Heart left ventricle (tissue), 16 donors: ENCODE measurements around the gene MYL6B. TPM values are rescaled to one million over a fixed set of nuclear protein-coding genes. Genes with fewer than 3 reads are reported as not detected.
"Not testable (repeated sequence)": the region's sequence is repeated elsewhere in the genome, so short reads cannot be mapped to it uniquely, and the experiment has no call there.

Experiments
- ATAC-seq, 4 donors: fragments of 200-7000 bp; cut with Tn5 transposase; one replicate each; pipeline ENCODE4 v1.9.1; 2020 to 2022; ENCODE audit warnings: moderate library complexity in 4 of 4, mild to moderate bottlenecking in 3 of 4, moderate number of reproducible peaks in 1 of 4
- DNase-seq, 5 donors: peaks; one replicate each; pipeline ENCODE4 v3.0.0-alpha.2; 2020
- H3K27ac ChIP-seq, 12 donors: fragments of 200-600 bp; sonication (generic) in 4 of 12; one replicate each; pipeline versions ENCODE4 v1.5.0 to v1.8.0; 2016 to 2022; ENCODE audit warnings: mild to moderate bottlenecking in 2 of 12
- H3K27me3 ChIP-seq, 9 donors: fragments of 200-600 bp; sonication (generic) in 2 of 9; one replicate each; pipeline versions ENCODE4 v1.5.1 to v1.8.0; 2016 to 2022; ENCODE audit warnings: mild to moderate bottlenecking in 3 of 9
- H3K36me3 ChIP-seq, 9 donors: fragments of 200-600 bp; sonication (generic) in 2 of 9; one replicate each; pipeline versions ENCODE4 v1.5.0 to v1.8.0; 2018 to 2022; ENCODE audit warnings: mild to moderate bottlenecking in 2 of 9
- H3K4me1 ChIP-seq, 12 donors: fragments of 200-600 bp; sonication (generic) in 4 of 12; one replicate each; pipeline versions ENCODE4 v1.5.0 to v1.8.0; 2016 to 2022; ENCODE audit warnings: mild to moderate bottlenecking in 3 of 12
- H3K4me3 ChIP-seq, 12 donors: fragments of 200-600 bp; sonication (generic) in 4 of 12; one replicate each; pipeline versions ENCODE4 v1.5.0 to v1.8.0; 2017 to 2022; ENCODE audit warnings: mild to moderate bottlenecking in 9 of 12, moderate library complexity in 4 of 12
- H3K9me3 ChIP-seq, 12 donors: fragments of 200-600 bp; sonication (generic) in 4 of 12; one replicate each; pipeline versions ENCODE4 v1.5.0 to v1.8.0; 2016 to 2022; ENCODE audit warnings: mild to moderate bottlenecking in 1 of 12
- CTCF ChIP-seq, 12 donors: fragments of 200-600 bp; sonication (generic) in 4 of 12; IDR thresholded peaks; one replicate each; pipeline versions ENCODE4 v1.5.0 to v1.8.0; 2018 to 2022; ENCODE audit warnings: antibody characterized with exemption in 12 of 12, mild to moderate bottlenecking in 5 of 12
- POLR2A ChIP-seq, 2 donors: fragments of 450-650 bp; IDR thresholded peaks; one replicate each; pipeline ENCODE4 v1.6.1; 2017; ENCODE audit warnings: antibody characterized with exemption in 2 of 2, mild to moderate bottlenecking in 2 of 2, moderate library complexity in 2 of 2
- WGBS, 4 donors: extraction: QIAGEN DNeasy Blood & Tissue Kit in 2 of 4; methylation state at CpG; one replicate each; pipeline versions ENCODE4 v1.1.5 to v1.1.7; 2013 to 2018; 5-methylcytosine and 5-hydroxymethylcytosine counted together
- intact Hi-C, 10 donors: fragments of 100-400 bp; cut with DNase I; formaldehyde crosslinking; loops; one replicate each; pipeline versions ENCODE4 v1.11.1 to v1.14.2; 2022
- polyA plus RNA-seq, 2 donors: library from polyadenylated mRNA; stranded (reverse); fragments of 200-250 nt; gene quantifications; one replicate each; pipeline ENCODE4 v1.2.3, GENCODE V29; 2013
- total RNA-seq, 9 donors: library from RNA; depleted of rRNA in 2 of 9; stranded (reverse); fragments of >200 nt in 2 of 9; fragmentation: NEBNext Ultra II Directional in 3 of 9; extraction: Animal tissue kit (Norgen Biotek cat#: 25700) in 3 of 9; gene quantifications; one replicate each; pipeline versions ENCODE4 v1.1.0 to v1.2.4, GENCODE V29; 2016 to 2023
- donor health status: ischemic (EF 13 %, LVEDD 7.1; RV severe dilation, severe dysfunction).
- donor health status: healthy with polysubstance abuse.
- donor health status: DM: no; HTN: yes; CAD: no.
- donor health status: DM: no; HTN: no; CAD: no.
- donor health status: ischemic (EF 25% LVEDD 6.9; RV normal size, moderate dysfunction).
- donor health status: ischemic (EF 25% LVEDD 5.7; RV mildly dilated, moderate dysfunction).
- donor health status: healthy.
- donor health status: DM: yes; HTN: yes; CAD: no.
- donor health status: ischemic (EF 35%, LVEDD 5.7; RV mildly dilated, moderate dysfunction).
- donor health status: nonischemic (EF 11% LVEDD 7.7; RV severe dilation, severe dysfunction).
- donor health status: DM: yes; HTN: yes; CAD: no.
- donor health status: PGD.
- donor health status: ischemic (EF 29% LVEDD 5.4; RV normal size, mild dysfunction).
- donor health status: nonischemic (EF 23%, LVEDD 6.1; RV moderate dilation, normal function).

Gene MYL6B
- total and polyA plus RNA-seq, 11 donors, result 27.5 to 65.9 (median 41.1) TPM

- TF ChIP-seq CTCF (IDR thresholded peaks at IDR 0.05) (no peak), POLR2A (IDR thresholded peaks at IDR 0.05) (peak; percentile 80 to 96)
- WGBS, 4 donors, result 0 to 1% (median 0%) methylated on average over 30 to 34 of the region's 34 CpGs
- peak; percentile 77 to 83 (median 80) for ATAC-seq
- peak; percentile 94 to 96 (median 95) for DNase-seq
- Histone ChIP-seq H3K4me3 (peak within 1 kb of the TSS; percentile 58 to 95 (median 78)), H3K9me3 (no peaks in the 10 kb centered on the region), H3K27me3 (no peaks in the 10 kb centered on the region), H3K4me1 (peaks cover 0 to 38% (median 24%) of the 10 kb centered on the region in 12 donors), H3K36me3 (peaks cover 0 to 46% (median 35%) of the 10 kb centered on the region in 9 donors), H3K27ac (peak within 1 kb of the TSS; percentile 72 to 98 (median 93))
- intact Hi-C loops, result loop anchor here in 4 of 10 donors (1.0 to 10.0 kb wide), 6 partner anchors 12 to 201 kb away; partner anchors contain the start of genes MYL6 (in 3 of the 4), RPS26 (in 2 of the 4), SUOX (in 2 of the 4) and CNPY2 (in 1 of the 4)
Observed at GRCh38 chr12:56116267-56117081, 35.9 kb upstream of the MYL6B start, which contains the start of gene RPL41. TSS of gene RPL41 (plus strand) at chr12:56116633.

- not testable (repeated sequence) for ATAC-seq, H3K27me3 ChIP-seq, DNase-seq, H3K9me3 ChIP-seq
- intact Hi-C loops, result loop anchor here in 4 of 10 donors (5.0 to 10.0 kb wide), 5 partner anchors 40 to 200 kb away; partner anchors contain the start of genes MYL6 (in 3 of the 4), RPS26 (in 2 of the 4), SUOX (in 2 of the 4) and CNPY2 (in 1 of the 4)
- peaks cover 0 to 46% (median 34%) of the 10 kb centered on the region in 9 donors for H3K36me3 ChIP-seq
- peak overlapping the region; percentile 58 to 95 (median 78) for H3K4me3 ChIP-seq
- peak overlapping the region; percentile 72 to 98 (median 93) for H3K27ac ChIP-seq
- 3 to 7% (median 5%) methylated on average over 12 to 16 of the region's 16 CpGs for WGBS, 4 donors
- peaks cover 0 to 45% (median 25%) of the 10 kb centered on the region in 12 donors for H3K4me1 ChIP-seq
Observed at GRCh38 chr12:56117082-56117706, 35.2 kb upstream of the MYL6B start.

- Histone ChIP-seq H3K4me1 (peaks cover 0 to 53% (median 25%) of the 10 kb centered on the region in 12 donors), H3K36me3 (peaks cover 0 to 46% (median 26%) of the 10 kb centered on the region in 9 donors), H3K9me3 (no peaks in the 10 kb centered on the region), H3K27ac (peak within 1 kb of the TSS; percentile 72 to 98 (median 94)), H3K27me3 (no peaks in the 10 kb centered on the region), H3K4me3 (peak within 1 kb of the TSS; percentile 65 to 95 (median 78))
- WGBS, 4 donors, result 1% methylated on average over 39 to 61 of the region's 61 CpGs
- TF ChIP-seq POLR2A (IDR thresholded peaks at IDR 0.05), result peak in 1 of 2 donors; percentile 89
- peak in 11 of 12 donors; percentile 24 to 80 (median 57) for TF ChIP-seq CTCF (IDR thresholded peaks at IDR 0.05)
- intact Hi-C loops, result loop anchor here (1.0 to 10.0 kb wide), 11 partner anchors 39 to 199 kb away; partner anchors contain the start of genes MYL6 (in 6 of the 10), SMARCC2 (in 6 of the 10), NABP2 (in 4 of the 10) and RPS26 (in 2 of the 10)
- DNase-seq (peak; percentile 96 to 99 (median 97)), ATAC-seq (peak; percentile 86 to 92 (median 87))
Observed at GRCh38 chr12:56117778-56118687, 34.4 kb upstream of the MYL6B start, which contains the start of gene ZC3H10. TSS of gene ZC3H10 (plus strand) at chr12:56118266. CDS start at chr12:56120563, 2,297 bp downstream.
